ENCODE results near the gene PRRT3.

Gene PRRT3

GRCh38 chr3:9951962-9952805 lies at the start of gene PRRT3:
Gene PRRT3 (minus strand): TSS chr3:9952408. CDS start chr3:9950115, 2,293 bp downstream.
- peak; percentile 70 to 74 for DNase-seq

- no peak for DNase-seq
Observed at GRCh38 chr3:10000686-10001085, 48.5 kb upstream of the PRRT3 start.

- no peak for DNase-seq
Observed at GRCh38 chr3:9994086-9994844, 42.1 kb upstream of the PRRT3 start.

- no peak for DNase-seq
Observed at GRCh38 chr3:9986230-9986725, 34.1 kb upstream of the PRRT3 start.

GRCh38 chr3:9980251-9980650 lies 28.0 kb upstream of the PRRT3 start:
- DNase-seq, result no peak

GRCh38 chr3:9978710-9979305 lies 26.6 kb upstream of the PRRT3 start:
- no peak for DNase-seq

GRCh38 chr3:9976721-9977709 lies 24.8 kb upstream of the PRRT3 start:
- DNase-seq, result peak; percentile 20 to 38

GRCh38 chr3:9970020-9970652 lies 17.9 kb upstream of the PRRT3 start:
- no peak for DNase-seq

- DNase-seq, result no peak
Observed at GRCh38 chr3:9969632-9970019, 17.4 kb upstream of the PRRT3 start.

GRCh38 chr3:9966841-9967240 lies 14.6 kb upstream of the PRRT3 start:
- no peak for DNase-seq

- DNase-seq, result no peak
Observed at GRCh38 chr3:9965200-9965875, 13.1 kb upstream of the PRRT3 start.

GRCh38 chr3:9957214-9957613 lies 5.0 kb upstream of the PRRT3 start:
- DNase-seq, result no peak

GRCh38 chr3:9955611-9956352 lies 3.6 kb upstream of the PRRT3 start:
- DNase-seq, result no peak

- DNase-seq, result no peak
Observed at GRCh38 chr3:9955067-9955502, 2.9 kb upstream of the PRRT3 start.

- DNase-seq, result peak; percentile 21 to 37
Observed at GRCh38 chr3:9951598-9951961, 628 bp downstream of the PRRT3 start.

GRCh38 chr3:9951126-9951525 lies 1.1 kb downstream of the PRRT3 start:
- DNase-seq, result peak; percentile 44 to 54

- no peak for DNase-seq
Observed at GRCh38 chr3:9949626-9950025, 2.6 kb downstream of the PRRT3 start.

- DNase-seq, result no peak
Observed at GRCh38 chr3:9949115-9949514, 3.1 kb downstream of the PRRT3 start.

- no peak for DNase-seq
Observed at GRCh38 chr3:9948586-9948985, 3.6 kb downstream of the PRRT3 start.
